GM18868 (cell line): ENCODE measurements around the gene DYDC2.

Experiments
- ATAC-seq: cut with Tn5 transposase; IDR thresholded peaks from one replicate; pipeline ENCODE4 v1.9.1; 2021; ENCODE audit warnings: mild to moderate bottlenecking, moderate library complexity; ENCODE audit not compliant: unreplicated experiment

DYDC2 gene

DNA sequence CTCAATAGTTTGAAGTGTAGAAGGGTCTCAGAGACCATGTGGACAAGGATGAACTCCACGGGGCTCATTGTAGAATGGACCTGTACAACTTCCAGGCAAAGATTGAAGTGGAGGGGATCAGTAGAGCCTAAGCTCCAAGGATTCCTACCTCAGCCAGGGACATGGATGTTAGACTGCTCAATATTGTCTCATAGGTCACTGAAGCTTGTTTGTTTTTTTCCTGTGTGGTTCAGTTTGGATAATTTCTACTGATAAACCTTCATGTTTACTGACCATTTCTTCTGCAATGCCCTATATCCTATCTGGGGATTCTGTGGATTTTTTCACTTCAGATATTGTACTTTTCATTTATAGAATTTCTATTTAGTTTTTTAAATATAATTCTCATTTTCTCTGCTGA, 8.9 kb downstream of the DYDC2 start:
- ATAC-seq = no peak

DNA sequence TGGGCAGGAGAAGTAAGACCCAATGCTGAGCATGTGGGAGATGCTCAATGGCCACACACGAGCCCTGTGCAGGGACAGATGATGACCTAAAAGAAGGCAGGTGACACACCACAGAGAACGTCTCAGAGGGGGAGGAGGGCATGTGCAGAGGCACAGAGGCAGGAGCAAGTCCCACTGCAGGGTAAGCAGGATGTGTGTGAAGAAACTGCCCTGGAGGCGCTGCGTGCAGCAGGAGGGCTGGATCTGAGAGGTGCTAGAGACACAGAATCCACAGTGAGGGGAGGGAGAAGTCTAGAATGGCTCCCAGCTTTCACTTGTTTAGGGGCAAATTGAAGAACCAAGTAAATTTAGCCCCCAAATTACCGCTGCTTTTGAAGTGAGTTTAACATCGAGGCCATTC, 14.9 kb downstream of the DYDC2 start:
- no peak for ATAC-seq

DNA sequence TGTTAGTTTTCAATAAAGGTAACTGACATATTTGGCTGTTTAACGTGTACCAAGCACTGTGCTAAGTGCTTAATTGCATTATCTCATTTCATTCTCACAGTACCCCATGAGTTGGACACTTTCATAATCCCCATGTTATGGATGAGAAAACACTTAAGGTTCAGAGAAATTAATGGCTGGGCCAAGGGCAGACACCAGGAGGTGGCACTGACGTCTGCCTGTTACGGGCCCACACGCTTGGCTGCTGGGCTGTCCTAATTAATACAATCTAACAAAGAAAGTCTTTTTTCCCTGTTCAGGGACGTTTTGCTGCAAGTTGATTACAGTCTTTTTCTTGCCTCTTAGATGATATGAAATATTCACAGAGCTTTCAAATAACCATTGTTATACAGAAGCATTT, 16.1 kb downstream of the DYDC2 start:
- ATAC-seq = no peak

DNA sequence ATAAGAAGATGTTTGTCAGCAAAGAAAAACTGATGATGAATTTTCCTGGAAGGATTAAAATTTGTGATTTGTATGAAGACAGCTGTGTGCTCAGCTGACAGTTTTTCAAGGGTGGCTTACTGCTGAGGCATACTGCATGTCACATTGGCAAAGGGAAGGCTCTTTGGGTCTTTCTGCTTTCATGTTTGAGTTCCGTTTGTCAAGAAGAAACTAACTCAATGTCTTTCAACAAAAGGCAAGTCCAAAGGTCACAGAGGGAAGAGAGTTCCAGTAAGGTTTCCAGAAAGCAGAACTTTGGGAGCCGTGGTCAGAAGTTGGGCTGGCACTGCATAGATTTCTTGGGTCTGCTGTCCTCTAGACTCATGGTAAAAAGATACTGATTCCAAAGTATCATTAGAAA, 16.9 kb downstream of the DYDC2 start:
- ATAC-seq = no peak

DNA sequence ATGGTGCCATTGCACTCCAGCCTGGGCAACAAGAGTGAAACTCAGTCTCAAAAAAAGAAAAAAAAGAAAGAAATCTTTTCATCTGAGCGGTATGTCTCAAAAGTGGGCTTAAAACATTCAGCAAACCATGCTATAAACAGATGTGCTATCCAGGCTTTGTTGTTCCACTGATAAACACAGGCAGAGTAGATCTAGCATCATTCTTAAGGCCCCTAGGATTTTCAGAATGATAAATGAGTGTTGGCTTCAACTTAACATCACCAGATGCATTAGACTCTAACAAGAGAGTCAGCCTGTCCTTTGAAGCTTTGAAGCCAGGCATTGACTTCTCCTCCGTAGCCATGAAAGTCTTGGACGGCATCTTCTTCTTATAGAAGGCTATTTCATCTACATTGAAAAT, 23.1 kb downstream of the DYDC2 start:
- no peak for ATAC-seq

DNA sequence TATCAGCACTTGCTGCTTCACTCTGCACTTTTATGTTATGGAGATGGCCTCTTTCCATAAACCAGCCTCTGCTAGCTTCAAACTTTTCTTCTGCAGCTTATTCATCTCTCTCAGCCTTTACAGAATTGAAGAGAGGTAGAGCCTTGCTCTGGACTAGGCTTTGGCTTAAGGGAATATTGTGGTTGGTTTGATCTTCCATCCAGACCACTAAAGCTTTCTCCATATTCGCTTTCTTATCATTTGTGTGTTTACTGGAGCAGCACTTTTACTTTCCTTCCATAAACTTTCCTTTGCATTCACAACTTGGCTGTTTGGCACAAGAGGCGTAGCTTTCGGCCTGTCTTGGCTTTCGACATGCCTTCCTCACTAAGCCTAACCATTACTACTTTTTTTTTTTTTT, 23.6 kb downstream of the DYDC2 start:
- ATAC-seq = no peak

DNA sequence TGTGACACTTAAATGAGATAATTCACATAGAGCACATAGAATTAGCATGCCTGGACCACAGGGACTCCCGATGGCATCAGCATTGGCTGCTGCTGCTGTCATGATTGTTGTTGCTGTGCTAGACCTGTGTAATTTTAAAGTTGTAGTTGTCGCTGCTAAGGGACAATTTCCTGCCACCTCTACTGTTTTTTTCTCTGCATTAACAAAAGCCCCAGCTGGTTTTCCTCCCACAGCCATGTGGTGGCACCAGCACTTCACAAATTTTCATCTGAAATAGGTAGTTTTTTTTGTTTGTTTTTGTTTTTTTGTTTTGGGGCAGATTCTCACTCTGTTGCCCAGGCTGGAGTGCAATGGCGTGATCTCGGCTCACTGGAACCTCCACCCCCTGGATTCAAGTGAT, 26.4 kb downstream of the DYDC2 start:
- ATAC-seq = peak; percentile 73

DNA sequence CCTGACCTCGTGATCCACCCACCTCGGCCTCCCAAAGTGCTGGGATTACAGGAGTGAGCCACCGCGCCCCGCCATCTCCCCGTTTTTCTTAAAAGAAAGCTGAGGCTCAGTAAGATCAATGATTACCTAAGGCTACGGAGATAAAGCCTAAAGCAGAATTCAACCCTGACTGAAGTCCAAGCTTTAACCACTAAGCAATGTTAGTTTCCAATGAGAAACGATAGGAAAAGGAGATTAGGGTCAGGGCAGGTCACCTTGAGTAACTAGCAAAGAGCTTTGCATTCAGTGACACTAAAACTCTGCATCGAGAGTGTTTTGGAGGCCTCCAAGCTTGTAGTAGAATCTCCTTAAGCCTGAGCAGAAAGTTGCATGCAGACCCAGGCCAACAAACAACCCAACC, 34.2 kb downstream of the DYDC2 start:
- ATAC-seq = no peak

DNA sequence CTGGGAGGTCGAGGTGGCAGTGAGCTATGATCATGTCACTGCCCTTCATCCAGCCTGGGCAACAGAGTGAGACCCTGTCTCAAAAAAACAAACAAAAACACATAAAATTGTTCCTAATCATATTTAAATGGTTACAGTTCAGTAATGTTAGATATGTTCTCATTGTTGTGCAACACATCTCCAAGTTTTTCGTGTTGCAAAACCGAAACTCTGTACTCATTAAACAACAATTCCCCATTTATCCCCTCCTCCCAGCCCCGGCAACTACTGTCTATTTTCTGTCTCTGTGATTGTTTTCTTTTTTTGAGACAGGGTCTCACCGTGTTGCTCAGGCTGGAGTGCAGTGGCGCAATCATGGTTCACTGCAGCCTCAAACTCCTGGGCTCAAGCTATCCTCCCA, 35.7 kb downstream of the DYDC2 start:
- no peak for ATAC-seq

DNA sequence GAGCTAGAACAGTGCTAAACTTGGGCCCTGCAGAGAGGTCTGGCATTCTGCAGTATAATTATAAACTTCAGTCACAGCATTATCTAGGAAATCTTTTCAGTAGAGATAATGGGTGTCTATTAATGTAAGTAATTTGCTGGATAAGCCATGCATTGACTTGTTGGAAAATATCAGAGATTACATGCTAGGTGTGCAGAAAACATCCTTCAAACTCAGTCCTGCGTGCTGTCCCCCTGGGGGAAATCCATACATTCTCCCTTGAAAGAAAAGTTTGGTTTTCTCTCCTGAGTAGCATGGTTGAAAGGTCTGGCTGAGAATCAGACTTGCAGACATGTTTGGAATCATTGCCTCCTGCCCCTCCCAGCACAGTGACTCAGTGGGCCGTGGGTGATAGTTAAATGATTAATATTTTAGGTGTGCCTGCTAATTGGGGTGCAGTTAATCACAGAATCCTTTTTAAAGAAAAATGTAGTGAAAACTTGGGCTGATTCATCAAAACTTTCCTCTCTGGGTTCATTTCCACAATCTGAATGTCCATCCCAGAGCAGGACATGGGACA, 37.9 kb downstream of the DYDC2 start:
- no peak for ATAC-seq

DNA sequence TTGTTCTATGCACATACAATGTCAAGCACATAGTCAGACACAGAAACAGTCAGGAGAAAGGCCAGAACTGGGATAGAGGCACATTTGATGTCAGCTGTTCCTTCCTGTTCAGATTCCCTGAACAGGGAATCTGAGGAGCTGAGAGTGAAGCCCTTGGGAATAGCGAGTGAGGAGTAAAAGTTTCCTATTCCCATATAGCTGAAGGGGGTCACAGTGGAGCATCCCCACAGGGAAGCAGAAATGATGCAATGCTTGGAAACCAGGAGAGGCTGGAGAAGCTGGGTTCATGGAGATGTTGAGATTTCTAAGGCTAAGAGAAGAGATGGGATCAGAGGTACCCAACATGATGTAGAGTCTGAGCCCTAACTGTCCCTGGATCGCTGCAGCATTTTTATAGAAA, 40.4 kb downstream of the DYDC2 start:
- no peak for ATAC-seq

DNA sequence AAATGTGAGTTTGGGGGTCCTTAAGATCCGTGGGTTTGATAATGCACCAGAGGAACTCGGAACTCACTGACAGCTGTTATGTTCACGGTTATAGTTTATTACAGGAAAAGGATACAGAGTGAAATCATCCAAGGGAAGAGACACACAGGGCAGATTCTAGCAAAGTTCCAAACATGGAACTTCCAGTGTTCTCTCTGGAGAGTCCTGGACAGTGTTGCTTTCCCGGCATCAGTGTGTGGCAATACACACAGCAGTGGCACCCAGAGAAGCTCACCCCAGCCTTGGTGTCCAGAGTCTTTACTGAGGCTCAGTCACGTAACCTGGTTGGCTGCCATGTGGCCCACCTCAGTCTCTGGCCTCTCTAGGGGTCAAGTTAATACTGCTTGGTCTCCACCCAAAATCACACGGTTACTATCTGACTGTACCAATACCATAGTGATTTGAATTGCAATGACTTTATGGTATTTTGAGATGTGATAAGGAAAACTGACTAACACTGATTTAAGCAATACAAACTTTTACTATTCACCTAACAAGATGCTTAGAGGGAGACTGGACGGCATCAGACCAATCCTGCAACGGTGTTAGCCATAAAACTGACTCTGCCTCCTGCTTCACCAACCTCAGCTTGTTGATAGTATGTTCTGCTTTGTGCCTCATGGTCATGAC, 43.7 kb downstream of the DYDC2 start:
- no peak for ATAC-seq

DNA sequence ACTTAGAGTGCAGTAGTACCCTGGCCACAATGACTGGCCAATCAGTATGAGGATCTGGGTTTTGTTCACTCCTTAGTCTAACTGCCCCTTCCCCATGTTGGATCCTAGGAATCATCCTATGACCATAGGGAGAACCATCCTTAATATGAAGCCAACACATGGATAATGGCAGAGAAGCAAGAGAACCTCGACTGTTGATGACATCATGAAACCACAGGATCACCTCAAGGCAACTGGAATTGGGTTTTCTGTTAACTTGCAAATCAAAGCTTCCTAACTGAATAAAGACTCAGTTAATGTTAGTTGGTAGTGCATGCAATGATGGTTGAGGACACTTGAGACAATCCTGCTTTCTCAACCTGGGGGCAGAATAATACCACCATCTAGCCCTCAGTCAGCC, 48.5 kb downstream of the DYDC2 start:
- no peak for ATAC-seq

DNA sequence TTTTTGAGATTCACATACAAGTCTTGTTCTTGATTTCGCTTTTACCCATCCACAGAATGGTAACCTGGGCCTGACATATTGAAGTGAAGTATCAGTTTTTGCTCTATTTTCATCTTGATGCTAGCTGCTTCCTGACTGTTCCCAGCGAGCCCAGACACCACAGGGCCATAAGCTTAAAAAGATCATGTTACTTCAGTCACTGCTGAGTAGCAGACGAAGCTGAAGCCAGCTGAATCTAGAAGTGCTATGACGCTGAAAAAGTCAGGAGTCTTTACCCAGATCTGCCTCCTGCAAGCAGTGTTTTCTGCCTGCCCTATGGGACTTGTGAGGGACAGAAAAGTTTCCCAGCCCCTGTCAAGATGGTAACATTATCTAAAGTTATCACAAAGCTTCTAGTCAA, 49.0 kb downstream of the DYDC2 start:
- no peak for ATAC-seq

DNA sequence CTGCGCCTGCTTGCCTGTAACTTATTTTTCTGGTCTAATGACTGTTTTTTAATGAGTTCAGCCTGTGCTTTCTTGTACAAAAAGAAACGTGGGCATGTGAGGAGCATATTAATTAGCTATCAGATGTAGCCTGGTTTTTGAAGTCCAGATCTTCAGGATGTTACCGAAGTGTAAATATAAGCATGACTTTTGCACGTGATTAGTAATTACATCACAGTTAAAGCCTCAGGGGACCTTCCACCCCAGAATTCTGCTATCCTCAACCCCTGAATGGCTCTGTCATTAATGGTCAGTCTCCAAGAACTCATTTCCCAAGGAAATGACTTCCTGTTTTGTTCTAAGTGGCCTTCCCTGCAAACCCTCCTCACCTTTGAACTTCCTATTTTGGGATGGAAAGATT, 49.6 kb downstream of the DYDC2 start:
- no peak for ATAC-seq

DNA sequence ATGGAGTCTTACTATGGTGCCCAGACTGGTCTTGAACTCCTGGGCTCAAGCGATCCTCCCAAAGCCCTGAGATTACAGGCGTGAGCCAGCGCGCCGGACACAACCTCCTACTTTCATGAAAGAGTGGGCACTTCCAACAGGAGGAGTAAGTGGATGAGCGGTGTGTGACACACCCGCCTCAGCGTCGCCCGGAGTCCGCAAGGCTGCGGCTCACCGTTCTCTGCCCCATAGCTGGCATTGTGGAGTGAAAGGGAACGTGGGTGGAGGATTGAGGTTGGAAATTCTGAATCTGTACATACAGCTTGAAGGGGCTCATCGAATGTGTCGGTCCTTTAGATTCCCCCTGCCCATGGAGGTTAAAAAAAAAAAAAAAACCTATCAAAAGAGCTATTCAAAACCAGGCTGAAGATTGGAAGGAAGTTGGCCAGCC, 51.2 kb downstream of the DYDC2 start:
- ATAC-seq = peak; percentile 23

DNA sequence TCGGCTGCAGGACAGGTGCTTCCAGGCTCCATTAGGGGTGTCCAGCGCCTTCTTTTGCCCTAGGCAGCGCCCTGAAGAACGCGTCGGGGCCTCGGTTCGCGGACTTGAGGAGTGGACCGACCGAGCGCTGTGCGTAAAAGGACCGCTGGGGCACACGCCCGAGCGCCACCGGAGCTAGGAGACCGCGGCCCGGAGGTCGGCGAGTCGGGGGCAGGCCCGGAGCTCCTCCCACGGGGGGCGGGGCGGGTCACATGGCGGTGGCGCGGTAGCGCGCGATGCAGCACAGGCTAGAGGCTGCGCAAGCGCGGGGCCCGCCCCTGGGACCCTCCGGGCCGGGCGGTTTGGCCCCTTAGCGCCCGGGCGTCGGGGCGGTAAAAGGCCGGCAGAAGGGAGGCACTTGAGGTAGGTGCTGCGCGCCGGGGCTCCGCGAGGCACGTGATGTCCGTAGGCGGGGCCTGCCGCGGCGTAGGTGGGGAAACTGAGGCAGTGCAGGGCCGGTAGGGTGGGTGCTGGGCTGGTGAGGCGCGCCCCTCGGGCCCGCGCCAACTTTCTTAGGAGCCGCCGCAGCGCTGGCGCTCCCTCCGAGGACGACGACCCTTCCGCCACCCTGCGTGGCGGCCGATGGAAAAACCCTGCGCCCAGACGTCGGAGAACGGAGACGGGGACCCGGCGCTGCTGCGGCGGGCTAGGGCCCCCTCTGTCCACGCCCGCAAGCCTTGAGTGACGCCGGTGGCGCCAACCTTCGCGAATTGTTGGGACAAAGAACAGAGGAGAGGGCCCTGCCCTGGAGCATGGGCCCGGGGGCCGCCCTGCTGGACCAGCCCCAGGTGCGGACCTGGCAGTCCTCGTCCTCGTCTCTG, 51.9 kb downstream of the DYDC2 start, which contains the start of gene PRXL2A:
TSS of gene PRXL2A (plus strand) at position 310 of the 860 bp plus-strand sequence. CDS start 11,917 bp downstream, outside the sequence.
- ATAC-seq = peak; percentile 90

DNA sequence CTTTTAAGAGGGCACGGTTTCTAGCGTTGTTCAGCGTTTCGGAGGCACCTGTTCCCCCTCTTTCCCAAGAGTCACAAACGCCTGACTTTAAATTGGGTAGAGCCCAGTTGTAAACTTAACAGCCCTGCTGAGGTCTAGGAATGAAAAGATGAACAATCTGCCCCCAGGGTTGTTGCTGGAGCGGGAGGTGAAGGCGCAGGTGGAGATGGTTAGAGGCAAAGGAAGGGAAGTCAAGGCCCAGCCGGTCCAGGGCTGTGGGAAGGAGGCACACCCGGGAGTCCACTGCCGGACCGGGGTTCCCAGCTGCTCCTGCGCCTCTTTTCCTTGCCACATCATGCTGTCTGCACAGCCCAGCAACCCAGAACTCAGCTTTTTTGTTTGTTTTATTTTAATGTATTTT, 52.5 kb downstream of the DYDC2 start:
- no peak for ATAC-seq

DNA sequence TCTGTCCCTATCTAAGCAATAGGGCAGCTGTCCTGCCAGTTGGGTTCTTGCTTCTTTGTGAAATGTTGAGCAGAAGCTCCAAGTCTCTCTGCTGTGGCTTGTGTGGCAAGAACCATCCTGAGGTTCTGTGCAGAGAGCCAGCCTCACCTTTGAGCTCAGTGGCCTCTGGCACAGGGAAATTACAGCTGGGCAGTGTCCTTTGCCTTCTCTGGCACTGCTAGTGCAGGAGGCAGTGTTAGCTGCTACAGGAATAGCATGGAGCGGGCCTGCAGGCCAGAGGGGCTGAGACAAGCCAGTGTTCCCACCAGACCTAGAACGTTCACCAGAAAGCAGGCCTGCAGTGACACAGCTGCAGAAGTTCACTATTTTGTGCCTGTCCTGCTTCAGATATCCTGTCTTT, 53.5 kb downstream of the DYDC2 start:
- no peak for ATAC-seq

DNA sequence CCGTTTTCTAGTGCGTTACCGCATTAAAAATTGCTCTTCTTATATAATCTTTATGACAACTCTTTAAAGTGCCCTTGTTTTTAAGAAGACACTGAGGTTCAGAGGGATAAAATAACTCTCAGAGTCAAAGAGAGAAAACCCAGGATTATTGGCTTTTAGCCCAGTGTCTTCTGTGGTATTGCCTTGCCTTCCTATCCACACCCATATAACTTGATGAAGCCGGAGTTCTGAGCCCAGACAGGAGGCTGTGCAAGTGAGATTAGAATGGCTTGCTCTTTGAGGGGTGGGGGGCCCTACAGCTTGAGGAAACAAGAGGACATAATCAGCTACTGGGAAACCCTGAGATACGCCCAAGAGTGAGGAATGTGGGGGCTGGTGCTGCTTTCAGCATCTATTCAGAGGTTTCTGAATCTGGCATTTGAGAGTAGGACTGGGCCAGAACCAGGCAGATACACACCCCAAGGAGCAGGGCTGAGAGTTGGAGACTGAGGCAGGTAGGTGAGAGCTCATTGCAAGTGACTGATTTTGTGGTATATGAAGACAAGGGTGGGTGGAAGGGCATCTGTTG, 54.1 kb downstream of the DYDC2 start:
- no peak for ATAC-seq

DNA sequence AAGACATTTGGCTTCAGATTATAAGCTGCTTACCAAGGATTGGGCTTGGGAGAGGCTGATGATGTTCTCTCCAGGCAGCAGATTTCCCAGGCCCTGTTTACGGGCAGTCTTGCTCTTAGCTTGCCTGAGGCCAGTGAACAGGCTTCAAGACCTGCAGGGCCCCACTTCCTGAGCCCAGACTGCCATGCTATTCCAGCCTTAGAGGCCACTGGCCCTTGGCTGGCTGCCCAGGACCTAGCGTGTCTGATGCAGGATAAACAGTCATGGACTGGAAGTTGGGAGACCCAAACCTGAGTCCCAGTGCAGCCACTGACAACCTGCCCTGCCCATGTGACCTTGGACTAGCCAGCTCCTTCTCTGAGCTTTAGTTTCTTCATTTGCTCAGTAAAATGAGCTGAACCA, 54.7 kb downstream of the DYDC2 start:
- no peak for ATAC-seq
